DMS 273 treated with DMSO at 0.1 percent for 48 hours (cell line): ENCODE data around the gene NHERF2.

Experiments
- DNase-seq: peaks from one replicate; lab custom pipeline; 2025; lab: John Stamatoyannopoulos, UW

NHERF2 gene

DNA sequence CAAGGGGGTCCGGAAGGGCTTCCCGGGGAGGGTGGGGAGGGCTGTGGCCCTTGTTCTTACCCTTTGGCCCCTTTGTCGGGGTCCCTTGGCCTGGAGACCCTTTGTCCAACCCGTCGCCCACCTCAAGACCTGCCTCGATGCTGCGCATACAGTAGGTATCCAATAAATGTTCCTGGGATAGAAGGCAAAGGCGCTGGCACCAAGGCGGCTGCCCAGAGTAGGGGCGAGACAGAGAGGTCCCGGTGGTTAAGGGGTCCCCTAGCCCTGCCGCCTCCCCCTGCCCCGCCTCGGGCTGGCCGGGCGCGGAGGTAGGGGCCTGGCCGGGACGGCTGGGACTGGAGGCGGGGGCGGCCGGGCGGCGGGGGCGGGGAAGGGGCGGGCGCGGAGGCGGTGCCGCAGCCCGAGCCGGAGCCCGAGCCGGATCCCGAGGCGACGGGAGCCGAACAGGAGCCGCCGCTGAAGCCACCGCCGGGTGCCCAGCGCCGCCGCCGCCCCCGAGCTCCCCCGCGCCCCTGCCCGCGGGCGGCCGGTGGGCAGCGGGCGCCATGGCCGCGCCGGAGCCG is at the start of gene NHERF2:
NHERF2 (plus strand) TSS at position 442 of the 563 bp plus-strand sequence; CDS start at position 546, 104 bp downstream.
- no peak for DNase-seq

DNA sequence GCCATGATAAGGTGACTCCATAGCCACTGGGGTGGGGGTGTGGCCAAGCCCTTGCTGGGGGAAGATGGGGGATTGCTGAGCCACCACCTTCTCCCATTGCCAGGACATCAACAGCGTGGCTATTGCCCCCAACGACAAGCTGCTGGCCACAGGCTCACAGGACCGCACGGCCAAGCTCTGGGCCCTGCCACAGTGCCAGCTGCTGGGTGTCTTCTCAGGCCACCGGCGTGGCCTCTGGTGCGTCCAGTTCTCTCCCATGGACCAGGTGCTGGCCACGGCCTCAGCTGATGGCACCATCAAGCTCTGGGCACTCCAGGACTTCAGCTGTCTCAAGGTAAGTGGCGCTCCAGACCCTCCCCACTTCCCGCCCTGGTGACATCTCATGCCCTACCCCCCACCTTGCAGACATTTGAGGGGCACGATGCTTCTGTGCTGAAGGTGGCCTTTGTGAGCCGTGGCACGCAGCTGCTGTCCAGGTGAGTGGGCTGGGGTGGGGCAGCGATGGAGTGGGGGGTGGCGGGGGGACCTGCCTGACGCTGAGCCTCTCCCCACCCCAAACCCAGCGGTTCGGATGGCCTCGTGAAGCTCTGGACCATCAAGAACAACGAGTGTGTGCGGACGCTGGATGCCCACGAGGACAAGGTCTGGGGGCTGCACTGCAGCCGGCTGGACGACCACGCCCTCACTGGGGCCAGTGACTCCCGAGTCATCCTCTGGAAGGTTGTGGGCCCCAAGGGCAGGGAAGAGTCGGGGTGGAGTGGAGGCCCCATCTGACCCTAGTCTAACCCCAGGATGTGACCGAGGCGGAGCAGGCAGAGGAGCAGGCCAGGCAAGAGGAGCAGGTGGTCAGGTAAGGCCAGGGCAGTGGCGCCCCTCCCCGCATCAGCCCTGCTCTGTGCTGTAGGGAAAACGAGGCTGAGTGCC is 49.5 kb upstream of the NHERF2 start:
- no peak for DNase-seq

DNA sequence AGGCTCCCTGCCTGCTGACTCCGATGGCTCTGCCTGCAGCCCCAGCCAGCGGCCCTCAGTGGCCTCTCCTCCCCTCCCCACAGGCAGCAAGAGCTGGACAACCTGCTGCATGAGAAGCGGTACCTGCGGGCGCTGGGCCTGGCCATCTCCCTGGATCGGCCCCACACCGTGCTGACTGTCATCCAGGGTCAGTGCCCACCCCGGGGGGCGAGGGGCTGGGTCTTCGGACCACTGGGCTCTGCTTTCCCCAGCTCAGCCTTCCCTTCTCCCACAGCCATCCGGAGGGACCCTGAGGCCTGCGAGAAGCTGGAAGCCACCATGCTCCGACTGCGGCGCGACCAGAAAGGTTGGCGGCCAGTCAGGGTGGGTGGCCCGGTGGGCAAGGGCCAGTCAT is 48.8 kb upstream of the NHERF2 start:
- no peak for DNase-seq

DNA sequence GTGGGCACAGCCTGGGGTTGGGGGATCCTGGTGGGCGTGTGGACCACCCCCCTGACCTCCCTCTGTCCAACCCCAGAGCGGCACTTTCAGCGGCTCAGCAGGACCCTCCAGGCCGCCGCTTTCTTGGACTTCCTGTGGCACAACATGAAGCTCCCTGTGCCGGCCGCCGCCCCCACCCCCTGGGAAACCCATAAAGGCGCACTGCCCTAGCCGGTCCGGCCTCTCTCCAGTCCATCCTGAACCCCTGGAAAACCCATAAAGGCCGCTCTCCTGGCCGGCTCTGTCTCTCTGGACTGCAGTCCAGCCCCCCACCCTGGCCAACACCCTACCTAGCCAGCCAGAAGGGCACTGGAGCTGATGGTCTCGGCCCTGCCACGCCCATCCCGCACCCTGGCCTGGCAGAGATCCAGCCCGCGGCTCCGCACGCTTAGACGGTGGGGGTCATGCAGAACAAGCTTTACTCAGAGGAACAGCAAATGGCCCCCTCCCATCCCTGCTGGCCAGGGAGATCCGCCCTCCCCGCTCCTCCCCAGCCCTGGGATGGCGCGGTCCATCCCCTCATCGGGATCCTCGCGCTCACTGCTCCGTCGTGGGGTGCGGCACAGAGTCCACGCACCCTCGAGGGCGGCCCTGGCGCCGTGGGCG is 48.1 kb upstream of the NHERF2 start:
- no peak for DNase-seq

DNA sequence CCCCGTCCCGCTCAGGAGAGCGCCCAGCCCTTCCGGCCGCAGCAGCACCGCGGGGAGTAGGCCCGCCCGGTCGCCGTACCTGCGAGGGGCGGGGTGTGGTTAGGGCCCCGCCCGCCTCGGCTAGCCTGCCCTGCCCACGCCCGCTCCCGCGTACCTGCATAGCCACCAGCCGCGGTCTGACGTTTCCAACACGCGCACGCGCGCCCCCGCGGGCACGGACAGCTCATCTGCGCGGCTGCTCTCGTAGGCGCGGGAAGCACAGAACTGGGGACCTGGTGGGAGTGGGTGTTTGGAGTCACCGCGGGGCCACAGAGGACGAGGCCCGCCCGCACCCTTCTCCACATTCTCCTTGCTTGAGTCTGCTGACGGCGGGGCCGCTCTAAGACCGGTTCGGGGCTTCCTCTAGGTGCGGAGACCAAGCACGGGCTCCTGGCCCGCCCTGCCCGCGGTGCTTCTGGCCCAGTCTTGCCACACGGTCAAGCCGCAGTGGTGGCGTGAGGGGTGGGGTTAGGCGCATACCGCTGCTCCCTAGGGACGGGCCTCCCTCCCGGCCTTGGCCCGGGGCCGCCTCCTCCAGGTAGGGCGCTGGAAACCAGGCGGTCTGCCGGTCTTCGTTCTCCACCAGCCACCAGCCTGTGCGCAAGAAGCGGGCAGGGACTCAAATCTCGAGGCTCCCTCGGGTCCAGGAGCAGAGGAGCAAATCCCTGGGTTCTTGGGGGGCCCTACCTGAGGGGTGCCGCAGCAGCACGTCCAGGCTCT is 47.3 kb upstream of the NHERF2 start:
- no peak for DNase-seq

DNA sequence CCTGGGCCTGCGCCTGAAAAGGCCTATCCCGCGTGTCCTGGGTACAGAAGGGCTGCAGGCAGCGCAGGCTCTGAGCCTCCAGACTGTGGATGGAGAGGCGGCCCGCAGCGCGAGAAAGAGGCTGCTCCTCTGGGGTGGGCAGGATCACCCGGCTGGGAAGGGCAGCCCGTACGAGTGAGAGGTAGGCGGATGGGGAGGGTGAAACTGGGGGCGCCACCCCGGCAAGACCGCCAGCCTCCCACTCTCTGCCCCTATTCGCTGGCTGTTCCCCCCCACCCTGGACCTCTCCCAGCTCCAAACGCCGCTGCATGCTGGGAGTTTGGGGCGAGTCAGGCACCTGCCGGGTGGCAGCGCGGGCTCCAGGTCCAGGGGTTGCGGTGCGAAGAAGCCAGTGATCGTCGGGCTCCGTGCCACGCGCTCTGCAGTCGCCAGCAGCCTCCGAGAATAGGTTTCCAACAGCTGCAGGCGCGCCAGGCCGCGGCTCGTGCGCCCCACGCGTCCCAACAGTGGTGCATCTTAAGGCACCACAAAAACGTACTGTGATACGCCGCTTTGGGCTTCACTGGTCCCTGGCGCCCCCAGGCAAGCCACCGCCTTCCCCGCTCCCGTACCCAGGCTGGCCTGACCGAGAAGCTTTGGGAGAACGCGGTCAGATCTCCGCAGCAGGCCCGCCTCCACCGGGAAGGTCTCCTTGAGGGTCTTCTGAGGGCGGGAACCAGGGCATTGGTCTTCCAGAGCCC is 46.5 kb upstream of the NHERF2 start:
- no peak for DNase-seq

DNA sequence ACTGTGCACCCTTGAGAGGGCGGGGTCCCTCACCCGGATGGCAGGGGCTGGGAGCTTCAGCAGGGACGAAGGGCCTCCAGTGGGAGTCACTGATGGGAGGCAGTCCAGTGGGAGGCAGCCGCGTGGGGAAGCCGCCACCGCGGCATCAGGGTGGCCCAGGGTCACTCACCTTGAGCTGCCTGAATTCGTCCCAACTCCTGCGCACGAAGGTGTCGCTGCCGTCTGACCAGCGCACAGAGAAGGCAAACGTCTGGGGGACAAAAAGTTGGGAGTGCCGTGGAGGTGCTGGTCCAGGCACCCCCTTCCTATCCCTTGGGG is 46.0 kb upstream of the NHERF2 start:
- DNase-seq = no peak

DNA sequence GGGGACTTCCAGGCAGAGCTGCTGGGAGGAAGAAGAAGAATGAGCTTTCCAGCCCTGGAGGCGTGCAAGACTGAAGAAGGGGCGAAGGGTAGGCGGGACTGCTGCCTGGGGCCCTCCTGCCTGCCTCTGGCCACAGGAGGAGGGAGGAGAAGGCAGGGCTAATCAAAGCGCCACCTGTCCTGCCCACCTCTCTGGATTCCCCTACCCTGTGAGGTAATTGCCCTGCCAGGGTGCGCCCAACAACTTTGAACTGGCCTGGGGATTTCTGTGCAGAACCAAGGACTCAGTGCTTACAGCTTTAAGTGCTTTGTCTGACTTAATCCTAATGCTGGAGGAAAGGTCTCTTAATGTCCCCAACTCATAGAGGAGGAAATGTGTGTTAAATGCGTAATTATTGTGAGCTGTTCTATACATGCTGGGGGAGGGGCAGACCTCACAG is 45.3 kb upstream of the NHERF2 start, which contains the start of gene NOXO1:
NOXO1 (minus strand) TSS at position 72 of the 439 bp plus-strand sequence. CDS start 290 bp downstream, outside the sequence.
- DNase-seq = no peak

DNA sequence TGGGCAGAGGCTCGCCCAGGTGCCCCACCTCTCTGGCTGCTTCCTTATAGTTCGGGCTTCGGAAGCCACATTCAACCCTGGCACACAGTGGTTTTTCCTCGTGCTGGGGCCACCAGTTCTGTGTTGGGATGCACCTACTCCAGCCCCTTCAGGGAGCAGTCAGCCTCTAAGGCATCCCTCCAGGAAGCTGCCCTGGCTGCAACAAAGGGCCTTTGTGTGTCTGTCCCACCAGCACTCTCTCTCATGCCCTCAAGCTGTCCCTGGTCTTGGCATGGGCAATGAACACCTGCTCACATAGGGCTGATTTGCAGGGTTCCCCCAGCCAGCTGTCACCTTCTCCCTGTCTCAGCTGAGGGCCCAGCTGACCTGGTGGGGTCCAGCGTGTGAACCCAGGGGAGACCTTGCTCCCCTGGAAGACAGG is 44.7 kb upstream of the NHERF2 start:
- peak; percentile 38 for DNase-seq

DNA sequence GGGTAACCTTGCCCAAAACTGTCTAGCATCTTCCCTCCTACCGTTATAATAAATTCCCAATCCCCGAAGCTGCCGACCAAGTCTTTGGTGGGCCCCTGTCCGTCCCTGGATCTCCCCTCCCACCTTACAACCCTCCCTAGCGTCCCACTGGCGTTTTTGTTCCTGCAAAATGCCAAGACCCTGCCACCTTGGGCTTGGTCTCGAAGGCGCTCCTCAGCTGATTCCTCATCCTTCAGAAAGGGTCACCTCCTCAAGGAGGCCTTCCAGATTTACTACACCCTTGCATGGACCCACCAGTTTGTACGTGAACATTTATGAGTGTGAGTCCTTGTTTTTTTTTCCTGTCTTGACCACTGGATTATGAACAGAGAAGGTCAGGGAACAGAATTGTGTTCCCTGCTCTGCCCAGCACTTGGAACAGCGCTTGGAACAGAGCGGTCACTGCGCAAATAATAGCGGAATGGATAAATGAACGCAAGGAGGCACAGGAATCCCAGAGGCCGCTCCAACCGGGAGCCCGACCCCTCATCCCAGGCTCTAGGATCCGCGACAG is 43.6 kb upstream of the NHERF2 start:
- DNase-seq = no peak

DNA sequence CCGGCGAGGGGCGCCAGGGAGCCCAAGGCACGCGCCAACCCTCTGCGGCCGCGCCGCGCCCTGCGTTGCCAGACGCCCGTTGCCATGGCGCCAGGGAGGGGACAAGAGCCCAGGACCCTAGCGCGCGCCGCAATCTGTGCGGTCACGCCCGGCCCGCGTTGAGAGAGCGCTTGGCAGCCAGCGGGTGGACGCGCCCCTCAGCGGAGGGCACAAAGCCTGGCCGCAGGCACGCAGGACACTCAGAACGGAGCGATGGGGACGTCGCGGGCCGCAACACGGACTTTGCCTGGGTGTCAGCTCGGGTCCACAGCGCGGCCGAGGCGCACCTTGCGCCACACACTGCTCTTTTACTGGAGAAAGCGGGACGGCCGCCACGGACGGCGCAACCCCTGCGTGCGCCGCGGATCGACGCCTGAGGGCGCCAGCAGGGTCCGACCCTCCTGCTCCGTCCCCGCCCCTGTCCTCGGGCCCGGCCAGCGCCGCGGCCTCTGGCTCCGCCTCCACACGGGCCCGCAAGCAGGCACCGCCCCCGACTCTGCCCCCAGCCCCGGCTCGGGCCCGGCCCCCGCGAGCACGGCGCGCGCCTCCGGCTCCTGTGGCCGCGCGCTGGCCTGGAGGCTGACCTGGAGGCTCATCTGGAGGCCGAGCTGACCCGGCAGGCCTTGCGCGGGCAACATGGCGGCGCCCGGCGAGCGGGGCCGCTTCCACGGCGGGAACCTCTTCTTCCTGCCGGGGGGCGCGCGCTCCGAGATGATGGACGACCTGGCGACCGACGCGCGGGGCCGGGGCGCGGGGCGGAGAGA is 43.0 kb upstream of the NHERF2 start, which contains the start of gene GFER:
GFER (plus strand) TSS at position 650 of the 803 bp plus-strand sequence; CDS start at position 676, 26 bp downstream.
- DNase-seq = peak; percentile 63

DNA sequence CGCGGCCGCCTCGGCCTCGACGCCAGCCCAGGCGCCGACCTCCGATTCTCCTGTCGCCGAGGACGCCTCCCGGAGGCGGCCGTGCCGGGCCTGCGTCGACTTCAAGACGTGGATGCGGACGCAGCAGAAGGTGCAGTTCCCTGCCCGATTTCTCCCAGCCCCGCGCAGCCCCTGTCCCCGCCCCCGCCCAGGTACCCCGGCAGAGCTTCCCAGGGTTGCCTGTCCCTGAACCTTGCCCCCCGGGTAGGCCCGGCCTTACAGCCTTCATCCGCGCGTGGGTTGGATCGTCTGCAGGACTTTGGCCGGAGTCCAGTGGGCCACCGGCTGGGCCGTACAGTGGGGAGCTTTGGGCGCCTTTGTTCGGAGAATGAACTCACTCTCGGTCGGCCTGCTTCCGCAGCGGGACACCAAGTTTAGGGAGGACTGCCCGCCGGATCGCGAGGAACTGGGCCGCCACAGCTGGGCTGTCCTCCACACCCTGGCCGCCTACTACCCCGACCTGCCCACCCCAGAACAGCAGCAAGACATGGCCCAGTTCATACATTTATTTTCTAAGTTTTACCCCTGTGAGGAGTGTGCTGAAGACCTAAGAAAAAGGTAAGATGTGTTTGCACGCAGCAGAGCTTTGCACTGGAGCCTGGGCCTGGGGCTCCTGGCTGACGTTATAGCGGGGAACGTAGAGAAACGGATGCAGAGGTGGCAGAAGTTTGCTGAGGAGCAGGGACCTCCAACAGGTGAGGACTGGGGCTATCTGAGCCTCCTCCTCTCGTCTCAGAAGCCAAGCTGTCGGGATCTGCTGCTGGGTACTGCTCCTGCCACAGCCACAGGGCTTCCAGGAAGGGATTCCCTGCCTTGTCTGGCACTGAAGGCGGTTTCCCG is 42.1 kb upstream of the NHERF2 start:
- DNase-seq = no peak

DNA sequence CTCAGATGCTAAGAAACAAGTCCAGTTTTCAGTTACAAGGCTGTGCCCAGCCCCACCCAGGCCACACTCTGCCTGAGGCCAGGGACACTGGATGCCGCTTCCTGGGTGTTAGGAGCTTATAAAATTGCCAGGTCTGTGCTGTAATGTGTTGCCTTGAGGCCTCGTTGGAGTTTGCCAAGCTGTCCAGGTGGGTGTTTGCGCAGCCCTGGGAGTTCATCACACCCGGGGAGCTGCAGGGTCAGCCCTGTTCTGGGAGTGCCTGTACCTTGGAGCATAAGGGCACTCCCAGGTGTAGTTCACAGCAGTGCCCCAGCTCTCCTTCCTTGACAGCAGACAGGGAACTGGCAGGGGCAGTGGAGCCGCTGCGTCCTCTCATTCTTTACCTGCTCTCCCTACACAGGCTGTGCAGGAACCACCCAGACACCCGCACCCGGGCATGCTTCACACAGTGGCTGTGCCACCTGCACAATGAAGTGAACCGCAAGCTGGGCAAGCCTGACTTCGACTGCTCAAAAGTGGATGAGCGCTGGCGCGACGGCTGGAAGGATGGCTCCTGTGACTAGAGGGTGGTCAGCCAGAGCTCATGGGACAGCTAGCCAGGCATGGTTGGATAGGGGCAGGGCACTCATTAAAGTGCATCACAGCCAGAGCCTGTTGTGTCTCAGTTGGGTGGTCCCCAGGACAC is 41.1 kb upstream of the NHERF2 start:
- DNase-seq = no peak

DNA sequence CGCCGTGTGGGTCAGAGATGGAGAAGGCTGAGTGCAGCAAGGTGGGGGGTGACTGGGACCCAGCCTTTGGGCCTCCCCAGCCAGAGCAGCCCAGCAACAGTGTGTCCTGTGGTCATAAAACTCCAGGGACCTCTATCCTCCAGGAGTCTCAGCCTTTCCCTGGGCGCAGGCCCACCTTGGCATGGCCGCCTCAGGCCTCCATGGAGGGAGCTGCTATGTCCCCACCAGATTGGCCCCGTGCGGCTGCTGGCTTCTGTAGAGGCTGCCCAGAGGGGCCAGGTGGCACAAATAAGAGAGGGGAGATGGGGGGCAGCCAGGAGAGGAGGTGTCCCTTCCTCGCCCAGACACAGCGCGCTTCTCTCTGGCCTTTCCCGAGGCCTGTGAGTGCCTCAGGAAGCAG is 39.5 kb upstream of the NHERF2 start:
- no peak for DNase-seq

DNA sequence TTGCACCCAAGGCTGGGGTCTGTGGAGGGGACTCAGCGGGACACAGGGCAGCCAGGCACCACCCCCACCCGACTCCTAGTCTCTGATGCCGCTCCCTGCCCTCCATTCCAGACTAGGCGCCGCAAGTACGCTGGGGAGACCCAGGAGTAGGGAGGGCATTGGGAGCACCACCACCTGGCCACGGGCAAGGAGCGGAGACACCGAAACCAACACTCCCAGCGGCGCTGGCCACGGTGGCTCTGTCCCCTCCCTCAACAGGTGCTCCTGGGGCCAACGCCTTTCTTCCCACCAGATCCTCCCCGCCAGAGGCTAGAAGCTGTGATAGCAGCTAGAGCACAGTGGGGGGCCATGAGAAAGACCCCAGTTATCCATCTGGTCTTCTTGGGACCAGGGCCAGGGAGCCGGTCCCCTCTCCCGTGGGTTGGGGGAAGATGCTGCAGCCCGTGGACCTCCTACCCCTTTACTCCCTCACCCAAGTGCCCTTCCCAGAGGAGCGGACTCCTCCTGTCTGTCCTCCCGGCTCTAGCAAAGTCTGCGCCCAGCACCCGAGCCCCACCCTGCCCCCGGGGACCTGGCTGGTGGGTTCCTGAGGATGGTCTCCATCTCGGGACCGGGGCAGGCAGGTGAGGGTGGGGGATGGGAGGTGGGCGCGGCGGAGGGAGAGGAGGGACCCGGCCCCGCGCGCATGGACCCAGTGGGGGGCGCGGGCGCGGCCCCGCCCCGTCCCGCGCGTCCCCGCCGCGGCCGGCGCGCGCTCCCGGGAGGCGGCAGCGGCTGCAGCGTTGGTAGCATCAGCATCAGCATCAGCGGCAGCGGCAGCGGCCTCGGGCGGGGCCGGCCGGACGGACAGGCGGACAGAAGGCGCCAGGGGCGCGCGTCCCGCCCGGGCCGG is 37.2 kb upstream of the NHERF2 start, which contains the start of gene SYNGR3:
SYNGR3 (plus strand) TSS at position 762 of the 892 bp plus-strand sequence. CDS start 133 bp downstream, outside the sequence.
- DNase-seq = no peak

DNA sequence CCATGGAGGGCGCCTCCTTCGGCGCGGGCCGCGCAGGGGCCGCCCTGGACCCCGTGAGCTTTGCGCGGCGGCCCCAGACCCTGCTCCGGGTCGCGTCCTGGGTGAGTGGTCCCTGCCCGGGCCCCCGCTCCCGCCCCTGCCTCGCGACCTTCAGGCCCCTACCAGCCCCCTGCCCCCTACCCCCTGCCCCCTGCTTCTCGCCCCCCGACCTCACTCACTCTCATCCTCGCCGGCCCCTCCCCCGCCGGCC is 36.7 kb upstream of the NHERF2 start:
- DNase-seq = no peak

DNA sequence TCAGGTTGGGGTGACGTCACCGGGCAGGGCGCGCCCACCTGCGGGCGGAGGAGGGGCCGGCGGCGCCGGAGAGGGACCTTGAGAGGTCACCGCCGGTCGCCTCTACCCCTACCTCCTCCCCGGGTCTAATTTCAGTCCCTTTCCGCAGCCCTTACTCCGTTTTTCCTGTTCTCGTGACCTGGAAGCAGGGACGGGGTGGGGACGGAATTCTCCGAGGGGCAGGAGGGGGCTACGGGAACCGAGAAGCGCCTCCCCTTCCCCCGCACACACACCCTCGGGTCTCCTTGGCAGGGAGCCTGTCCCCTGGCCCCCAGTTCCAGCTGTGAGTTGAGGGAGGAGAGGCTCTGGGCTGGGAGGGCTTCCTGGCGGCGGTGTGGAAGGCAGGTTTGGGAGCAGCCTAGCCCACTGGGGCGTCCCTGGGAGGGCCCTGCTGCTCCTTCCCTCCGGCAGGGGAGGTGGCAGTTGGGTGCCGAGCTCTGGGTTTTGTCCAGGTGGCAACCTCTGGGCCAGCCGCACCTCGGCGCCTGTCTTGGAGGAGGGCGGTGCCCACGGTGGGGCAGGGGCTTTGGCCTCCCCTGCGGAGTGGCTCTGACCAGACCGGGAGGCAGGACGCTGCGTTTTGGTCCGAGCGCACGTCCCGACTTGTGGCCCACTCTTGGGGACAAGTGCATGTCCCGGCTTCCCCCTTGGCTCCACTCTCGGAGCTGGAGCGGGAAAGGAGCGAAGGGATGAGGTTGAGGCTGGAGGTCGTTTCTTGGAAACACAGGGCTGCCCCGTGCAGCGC is 36.2 kb upstream of the NHERF2 start:
- no peak for DNase-seq
